Cardiac muscle cell (in vitro differentiated cells and primary cell): ENCODE results near the gene PABPC3. TPM values are rescaled to one million over a fixed set of nuclear protein-coding genes. Genes with fewer than 3 reads are reported as not detected.

Experiments
- DNase-seq, 2 donors: peaks; one replicate each; pipeline versions ENCODE4 v3.0.0 to v3.0.0-alpha.2; 2010 to 2017; ENCODE audit warnings: low read depth in 1 of 2, low spot score in 1 of 2
- H3K27ac ChIP-seq: fragments of 200-600 bp; sonication (generic); 2 replicates; pipeline ENCODE4 v1.5.1; 2016
- H3K27me3 ChIP-seq: fragments of 200-600 bp; sonication (generic); 2 replicates; pipeline ENCODE4 v1.6.0; 2016; ENCODE audit warnings: control low read depth
- H3K36me3 ChIP-seq: fragments of 200-600 bp; sonication (generic); 2 replicates; pipeline ENCODE4 v1.5.1; 2016; ENCODE audit warnings: control low read depth
- H3K4me1 ChIP-seq: fragments of 200-600 bp; sonication (generic); 2 replicates; pipeline ENCODE4 v1.8.1; 2017; ENCODE audit warnings: low read depth, mild to moderate bottlenecking, mixed run types
- H3K4me3 ChIP-seq: fragments of 200-600 bp; sonication (generic); 2 replicates; pipeline ENCODE4 v1.5.1; 2016; ENCODE audit warnings: mild to moderate bottlenecking
- H3K9me3 ChIP-seq: fragments of 200-600 bp; sonication (generic); 2 replicates; pipeline ENCODE4 v1.5.1; 2017; ENCODE audit warnings: low read depth, mild to moderate bottlenecking, control low read depth
- CTCF ChIP-seq: IDR thresholded peaks from 2 replicates; pipeline ENCODE4 v1.5.1; 2012; ENCODE audit warnings: low read depth, mild to moderate bottlenecking, low read length
- polyA plus RNA-seq: library from polyadenylated mRNA; unstranded; fragments of >200 nt; fragmentation: Nextera tagmentation; extraction: Ambion mirVana; gene quantifications from 2 replicates; pipeline ENCODE4 v1.2.1, GENCODE V29; 2016
- total RNA-seq: library from RNA; depleted of rRNA; stranded (reverse); fragments of >200 nt; gene quantifications from 2 replicates; pipeline ENCODE4 v1.2.3, GENCODE V29; 2016

Gene PABPC3
- total and polyA plus RNA-seq, 2 experiments from 2014 or later, result not detected

DNA sequence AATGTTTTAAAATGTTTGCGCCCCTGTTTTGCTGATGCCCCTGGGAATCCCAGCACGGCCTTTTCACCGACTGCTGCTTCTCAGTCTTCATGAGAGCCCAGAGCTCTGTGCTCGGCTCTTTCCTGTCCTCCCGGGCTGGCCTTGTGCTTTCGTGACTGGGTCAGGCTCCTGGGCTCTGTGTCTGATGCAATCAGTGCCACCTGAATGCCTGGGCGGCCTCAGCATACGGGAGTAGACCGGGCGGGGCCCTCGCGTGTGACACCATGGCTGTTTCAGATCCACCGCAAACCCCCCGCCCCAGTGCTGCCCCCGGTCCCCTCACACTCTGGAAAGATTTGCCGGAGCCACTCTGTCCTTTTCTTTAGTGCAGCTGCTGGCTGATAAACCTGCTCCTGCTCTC lies 21.4 kb downstream of the PABPC3 start:
- no peak for DNase-seq
- TF ChIP-seq CTCF, result no peak
- H3K9me3 ChIP-seq, result no peaks in the 10 kb centered on the region
- no peaks in the 10 kb centered on the region for H3K4me1 ChIP-seq
- no peak overlapping the region for H3K4me3 ChIP-seq
- H3K36me3 ChIP-seq, result no peaks in the 10 kb centered on the region
- H3K27me3 ChIP-seq, result no peaks in the 10 kb centered on the region
- no peak overlapping the region for H3K27ac ChIP-seq

DNA sequence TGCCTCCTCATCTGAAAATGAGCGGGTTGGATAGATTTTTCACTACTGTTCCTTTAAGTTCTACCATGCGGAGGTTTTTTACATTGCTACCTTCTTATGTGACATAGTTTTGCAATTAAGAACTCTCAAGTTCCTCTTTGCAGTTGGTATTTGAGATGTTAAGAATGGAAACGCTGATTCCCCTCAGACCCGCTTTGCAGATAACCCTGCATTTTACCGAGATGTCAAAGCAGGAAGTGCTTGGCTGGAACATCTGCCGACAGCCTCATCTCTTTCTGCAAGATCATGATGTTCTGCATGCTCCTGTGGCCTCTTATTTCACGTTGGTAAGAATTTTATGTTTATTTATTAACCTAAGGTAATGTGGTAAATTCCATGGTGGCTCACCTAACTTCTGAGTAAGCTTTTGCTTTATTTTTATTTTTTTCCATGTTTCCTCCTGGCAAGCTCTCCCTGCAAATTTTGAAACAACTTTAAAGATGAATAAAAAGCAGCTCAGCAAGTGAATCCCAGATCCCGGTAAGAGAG lies 22.5 kb downstream of the PABPC3 start:
- no peaks in the 10 kb centered on the region for H3K9me3 ChIP-seq
- no peak overlapping the region for H3K27ac ChIP-seq
- no peaks in the 10 kb centered on the region for H3K36me3 ChIP-seq
- no peaks in the 10 kb centered on the region for H3K27me3 ChIP-seq
- DNase-seq, result no peak
- no peaks in the 10 kb centered on the region for H3K4me1 ChIP-seq
- TF ChIP-seq CTCF, result no peak
- no peak overlapping the region for H3K4me3 ChIP-seq

DNA sequence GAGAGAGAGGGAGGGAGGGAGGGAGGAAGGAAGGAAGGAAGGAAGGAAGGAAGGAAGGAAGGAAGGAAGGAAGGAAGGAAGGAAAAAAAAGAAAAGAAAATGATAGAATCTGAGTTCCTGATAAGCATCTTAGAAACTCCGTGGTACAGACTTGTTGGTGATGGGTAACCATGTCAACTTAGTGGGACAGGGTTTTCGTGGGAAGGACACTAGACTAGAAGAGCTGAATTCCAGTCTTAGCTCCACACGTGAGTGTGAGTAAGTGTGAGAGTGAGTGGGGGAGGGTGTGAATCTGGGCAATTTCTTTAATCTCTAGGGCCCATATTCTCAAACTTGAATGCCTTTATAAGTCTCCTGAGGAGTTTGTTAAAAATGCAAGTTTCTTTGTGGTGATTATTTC lies 35.0 kb downstream of the PABPC3 start:
- H3K36me3 ChIP-seq, result no peaks in the 10 kb centered on the region
- no peak for TF ChIP-seq CTCF
- H3K27ac ChIP-seq, result no peak overlapping the region
- DNase-seq, result no peak
- H3K9me3 ChIP-seq, result no peaks in the 10 kb centered on the region
- no peaks in the 10 kb centered on the region for H3K4me1 ChIP-seq
- H3K27me3 ChIP-seq, result no peaks in the 10 kb centered on the region
- H3K4me3 ChIP-seq, result no peak overlapping the region

DNA sequence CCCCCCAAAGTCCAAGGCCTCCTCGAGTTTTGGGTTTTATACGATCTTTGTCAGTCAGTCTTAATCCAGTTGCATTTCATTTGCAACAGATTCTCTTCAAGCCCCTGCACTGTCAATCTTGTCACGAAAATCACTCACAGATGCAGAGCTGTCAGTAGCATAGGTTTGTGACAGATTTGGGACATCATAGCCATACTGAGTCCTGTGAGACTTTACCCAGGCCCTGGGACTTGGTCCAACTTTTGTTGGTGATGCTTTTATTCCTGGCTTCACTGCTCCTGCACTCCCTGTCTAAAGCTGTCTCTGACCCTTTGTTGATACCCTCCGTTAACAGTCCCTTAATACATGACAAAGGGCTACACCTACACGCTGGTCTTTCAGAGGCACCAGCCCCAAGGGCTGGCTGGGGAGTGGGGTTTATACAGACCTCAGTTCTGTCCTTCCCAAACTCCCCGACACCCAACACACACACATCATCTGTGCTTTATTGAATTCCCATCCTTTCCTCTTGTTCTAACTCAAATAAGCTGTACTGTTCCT lies 36.0 kb downstream of the PABPC3 start:
- H3K36me3 ChIP-seq, result no peaks in the 10 kb centered on the region
- no peaks in the 10 kb centered on the region for H3K9me3 ChIP-seq
- no peaks in the 10 kb centered on the region for H3K4me1 ChIP-seq
- H3K4me3 ChIP-seq, result no peak overlapping the region
- no peak overlapping the region for H3K27ac ChIP-seq
- TF ChIP-seq CTCF, result no peak
- DNase-seq, result no peak
- peaks cover 3% of the 10 kb centered on the region for H3K27me3 ChIP-seq

DNA sequence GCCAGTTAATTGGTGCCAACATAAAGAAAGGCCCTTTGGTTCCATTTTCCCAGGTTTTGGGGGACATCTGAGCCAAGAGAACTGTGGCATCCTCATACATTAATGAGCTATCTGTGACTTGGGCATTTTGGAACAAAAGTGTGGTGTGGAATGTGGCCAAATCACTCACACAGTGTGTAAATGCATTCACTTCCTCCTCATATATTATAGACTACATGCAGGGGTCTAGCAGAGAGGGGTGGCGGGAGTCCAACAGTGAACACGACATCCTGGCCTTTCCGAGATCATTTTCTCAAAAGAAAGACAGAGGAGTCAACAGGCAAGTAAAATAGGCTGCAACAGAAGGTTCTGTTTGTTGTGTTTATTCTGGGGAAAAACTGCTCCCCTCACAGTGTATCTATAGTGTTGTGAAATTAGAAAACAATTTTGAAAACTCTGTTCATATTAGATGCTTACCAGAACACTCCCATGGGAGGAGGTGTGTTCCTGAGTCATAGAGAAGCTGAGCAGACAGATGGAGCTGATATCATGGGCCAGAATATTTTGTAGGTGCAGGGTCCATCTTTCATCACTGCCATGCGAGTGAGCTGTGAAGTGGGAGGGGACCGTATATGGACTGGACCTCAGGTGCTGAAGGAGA lies 36.9 kb downstream of the PABPC3 start:
- no peak for TF ChIP-seq CTCF
- H3K4me3 ChIP-seq, result no peak overlapping the region
- DNase-seq, result no peak

More for the DNA sequence above, 36.9 kb downstream of the PABPC3 start:
- Histone ChIP-seq H3K9me3 (no peaks in the 10 kb centered on the region), H3K27ac (no peak overlapping the region), H3K27me3 (peaks cover 9% of the 10 kb centered on the region), H3K4me1 (no peaks in the 10 kb centered on the region), H3K36me3 (no peaks in the 10 kb centered on the region)
